Measurements from ENCODE around the gene HOXB4. TPM values are rescaled to one million over a fixed set of nuclear protein-coding genes. Genes with fewer than 3 reads are reported as not detected.

HOXB4 gene
- total and polyA plus RNA-seq, 2 of the 4 experiments (the other 2 are of a cell fraction) = 2.0 to 8.5 TPM

GRCh38 chr17:48593840-48594537 lies 15.8 kb upstream of the HOXB4 start:
- TF ChIP-seq CHD1 (IDR thresholded peaks at IDR 0.05; ENCODE audit: low read depth, low read length) = 0 out of 2 replicates have a peak, but pooled peaks have one; percentile 70
- peak; percentile 67 for TF ChIP-seq POLR2A (IDR thresholded peaks at IDR 0.05; ENCODE audit: low read depth, low read length)
- TF ChIP-seq CEBPB (IDR thresholded peaks at IDR 0.05; ENCODE audit: low read depth, low read length) = no peak
- TF ChIP-seq MXI1 (IDR thresholded peaks at IDR 0.05; ENCODE audit: borderline replicate concordance, low read depth, low read length) = peak; percentile 55; the same call in 1 of the 2 replicates
- TF ChIP-seq NFE2L2 (IDR thresholded peaks at IDR 0.05; ENCODE audit: low read depth, low read length) = no peak
- TF ChIP-seq CTCF (conservative IDR thresholded peaks at IDR 0.05; ENCODE audit: low read depth, low read length) = peak; percentile 98
- TF ChIP-seq MAZ (IDR thresholded peaks at IDR 0.05; ENCODE audit: borderline replicate concordance, low read depth, low read length) = peak; percentile 80; the same call in 1 of the 2 replicates
- no peak for TF ChIP-seq MAFK (IDR thresholded peaks at IDR 0.05; ENCODE audit: low read depth, low read length)
- peak; percentile 36; the same call in 1 of the 2 replicates for TF ChIP-seq USF2 (IDR thresholded peaks at IDR 0.05; ENCODE audit: low read depth, low read length)
- TF ChIP-seq SMC3 (IDR thresholded peaks at IDR 0.05; ENCODE audit: low read depth, low read length) = peak; percentile 82
- peak; percentile 93 for TF ChIP-seq RAD21 (IDR thresholded peaks at IDR 0.05; ENCODE audit: low read length)
- peak; percentile 57; the same call in 1 of the 2 replicates for TF ChIP-seq BHLHE40 (IDR thresholded peaks at IDR 0.05; ENCODE audit: low read depth, low read length)
- peak overlapping the region; percentile 58 for H3K18ac ChIP-seq (ENCODE audit: low read depth, low read length)
- H4K20me1 ChIP-seq (ENCODE audit: insufficient read depth, low read length) = peaks cover 7% of the 10 kb centered on the region; the same call in 1 of the 2 replicates
- H2AFZ ChIP-seq (replicated peaks; ENCODE audit: low read length, poor library complexity) = peak overlapping the region; percentile 78
- in situ Hi-C loops (cut with MboI; ENCODE audit: low sequenced_read_pairs) (loop anchor here (10.0 kb wide), 1 partner anchor 569 kb away; no protein-coding TSS in a partner anchor), intact Hi-C loops (cut with micrococcal nuclease) (loop anchor here (1.0 to 2.0 kb wide), 2 partner anchors 23 to 258 kb away; no protein-coding TSS in a partner anchor), dilution Hi-C loops (cut with HindIII; ENCODE audit: low sequenced_read_pairs, unreplicated experiment) (no loop called here)
- peak overlapping the region; percentile 91 for H3K4me3 ChIP-seq (ENCODE audit: insufficient read depth, low read depth, low read length)
- peak overlapping the region; percentile 63; the same call in 1 of the 2 replicates for H2AK5ac ChIP-seq (ENCODE audit: low read depth, low read length)
- H2BK15ac ChIP-seq (ENCODE audit: low read depth, low read length) = 0 out of 3 replicates have a peak overlapping the region, but pooled peaks have one; percentile 22
- H3K9me3 ChIP-seq (ENCODE audit: control insufficient read depth, insufficient read depth, low read length) = no peaks in the 10 kb centered on the region
- peak overlapping the region; percentile 83 for H3K4me2 ChIP-seq (ENCODE audit: low read depth, low read length)
- H3K9me1 ChIP-seq (ENCODE audit: insufficient read depth, low read length) = no peaks in the 10 kb centered on the region
- no TSS peak for BruUV-seq (replicated peaks)
- CTCF ChIA-PET = interaction anchor here (0.6 to 1.8 kb wide), 4 partner anchors 11 to 243 kb away, joined by 4 to 6 read pairs (median 5); no protein-coding TSS in a partner anchor
- H4K91ac ChIP-seq (ENCODE audit: insufficient read depth, low read depth, low read length) = peak overlapping the region; percentile 93
- H4K5ac ChIP-seq (ENCODE audit: low read depth, low read length) = peak overlapping the region; percentile 78
- 1% methylated on average over 18 of the region's 37 CpGs; no CpG with 5 or more reads in 1 of the 2 experiments for WGBS, 2 experiments (ENCODE audit: extremely low coverage in 2 of 2, insufficient read length in 1 of 2)
- DNase-seq = peak; percentile 99
- H3K14ac ChIP-seq (replicated peaks; ENCODE audit: low read depth, low read length) = peak overlapping the region; percentile 69
- H4K8ac ChIP-seq (ENCODE audit: low read depth in 2 of 2, low read length in 2 of 2) = peak overlapping the region; percentile 81 to 90; a peak in 3 of 4 replicates
- H3K27me3 ChIP-seq (ENCODE audit: control insufficient read depth, insufficient read depth, low read length) = no peaks in the 10 kb centered on the region
- peak overlapping the region; percentile 96 for H3K27ac ChIP-seq (ENCODE audit: insufficient read depth, low read length)
- H2BK20ac ChIP-seq (ENCODE audit: low read depth, low read length) = peak overlapping the region; percentile 53
- POLR2A ChIA-PET (ENCODE audit: unreplicated experiment) = interaction anchor here (0.6 to 3.1 kb wide), 7 partner anchors 16 to 258 kb away, joined by 3 to 25 read pairs (median 5); no protein-coding TSS in a partner anchor
- H3K4ac ChIP-seq (ENCODE audit: low read depth, low read length) = peak overlapping the region; percentile 91
- peak overlapping the region; percentile 38 for H2AK9ac ChIP-seq (replicated peaks; ENCODE audit: low read depth, low read length, poor library complexity)
- peak overlapping the region; percentile 100 for H3K56ac ChIP-seq (ENCODE audit: extremely low read depth, insufficient read depth, low read length)
- H3K79me1 ChIP-seq (ENCODE audit: low read depth in 1 of 2, low read length in 2 of 2) = peaks cover 7 to 9% of the 10 kb centered on the region in 2 experiments; a peak in 3 of 4 replicates
- peak overlapping the region; percentile 82 for H3K9ac ChIP-seq (ENCODE audit: low read depth, low read length)
- peaks cover 12% of the 10 kb centered on the region for H3K4me1 ChIP-seq (ENCODE audit: control insufficient read depth, insufficient read depth, low read length)
- peak overlapping the region; percentile 79 for H2BK120ac ChIP-seq (ENCODE audit: low read depth, low read length)
- H3K23ac ChIP-seq (ENCODE audit: low read depth, low read length) = peak overlapping the region; percentile 98
- peaks cover 14% of the 10 kb centered on the region; the same call in 1 of the 2 replicates for H3K36me3 ChIP-seq (ENCODE audit: control insufficient read depth, insufficient read depth, low read length)
- H2BK5ac ChIP-seq (ENCODE audit: low read depth, low read length, poor library complexity, severe bottlenecking) = peak overlapping the region; percentile 95
- ATAC-seq (ENCODE audit: low read depth) = peak; percentile 48
